GM11168 (cell line): ENCODE measurements around the gene LCP2.

Experiments
- in situ Hi-C: fragments of 300-500 bp; cut with MboI; formaldehyde crosslinking; loops from one replicate; pipeline ENCODE4 v1.12.0; 2022; ENCODE audit warnings: low sequenced_read_pairs; ENCODE audit not compliant: unreplicated experiment

The LCP2 gene

DNA sequence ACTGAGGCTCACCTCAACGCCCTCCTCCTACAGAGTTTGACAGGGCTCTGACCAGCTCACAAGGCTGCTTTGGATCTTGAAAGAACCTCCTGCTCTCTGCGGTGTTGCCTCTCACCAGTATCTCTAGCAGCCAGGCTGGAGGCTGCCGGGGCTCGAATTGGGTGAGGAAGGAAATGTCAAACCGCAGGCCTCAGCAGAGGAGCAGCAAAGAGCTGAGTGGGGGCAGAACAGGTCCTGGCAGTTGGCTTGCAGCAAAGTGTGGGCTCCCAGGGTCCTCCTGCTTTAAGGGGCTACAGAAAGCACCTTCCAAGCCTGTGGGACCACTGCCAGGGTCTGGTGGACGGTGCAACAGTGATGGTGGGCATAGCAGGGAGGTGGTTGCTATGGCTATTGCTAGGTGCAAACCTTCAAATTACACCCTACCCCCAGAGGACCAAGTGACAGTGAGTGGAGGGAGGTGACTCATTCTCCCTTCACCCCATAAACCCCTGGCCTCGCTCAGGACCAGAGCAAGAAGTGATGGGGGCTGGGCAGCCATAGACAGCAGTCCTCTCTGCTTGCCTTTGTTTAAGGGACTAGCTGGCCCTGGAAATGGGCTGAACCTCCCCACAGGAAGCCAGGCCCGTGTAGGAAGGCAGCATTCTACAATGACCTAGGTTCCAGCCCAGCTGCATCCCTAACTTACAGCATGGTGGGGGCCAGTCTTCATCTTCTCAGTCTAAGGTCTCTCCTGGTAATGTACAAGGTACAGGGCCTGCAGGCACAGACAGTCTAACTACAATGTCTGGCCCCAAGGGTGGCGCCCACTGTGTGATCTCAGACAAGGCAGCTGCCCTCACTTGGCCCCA, 18.7 kb downstream of the LCP2 start:
- in situ Hi-C loops = no loop called here

DNA sequence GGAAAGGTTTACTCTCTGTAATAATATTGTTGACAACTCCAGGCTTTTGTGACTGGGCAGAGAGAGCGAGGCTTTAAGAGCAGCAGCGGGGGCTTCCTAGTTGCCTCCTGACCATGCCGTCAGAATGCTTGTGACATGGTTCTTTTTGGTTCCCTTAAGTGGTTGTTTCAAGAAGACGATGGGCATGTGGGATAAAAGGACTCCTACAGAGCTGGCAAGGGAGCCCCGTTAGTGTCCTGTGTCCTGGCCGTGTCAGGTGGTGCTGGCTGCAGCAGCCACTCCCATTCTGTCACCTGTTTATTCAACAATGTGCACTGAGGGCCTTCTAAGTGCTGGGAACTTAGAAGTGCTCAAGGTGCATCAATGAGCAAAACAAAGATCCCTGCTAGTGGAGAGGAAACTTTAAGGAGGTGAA, 19.7 kb downstream of the LCP2 start:
- in situ Hi-C loops = no loop called here

- in situ Hi-C loops = no loop called here
Measured at GRCh38 chr5:170276140-170276539, 21.4 kb downstream of the LCP2 start.

DNA sequence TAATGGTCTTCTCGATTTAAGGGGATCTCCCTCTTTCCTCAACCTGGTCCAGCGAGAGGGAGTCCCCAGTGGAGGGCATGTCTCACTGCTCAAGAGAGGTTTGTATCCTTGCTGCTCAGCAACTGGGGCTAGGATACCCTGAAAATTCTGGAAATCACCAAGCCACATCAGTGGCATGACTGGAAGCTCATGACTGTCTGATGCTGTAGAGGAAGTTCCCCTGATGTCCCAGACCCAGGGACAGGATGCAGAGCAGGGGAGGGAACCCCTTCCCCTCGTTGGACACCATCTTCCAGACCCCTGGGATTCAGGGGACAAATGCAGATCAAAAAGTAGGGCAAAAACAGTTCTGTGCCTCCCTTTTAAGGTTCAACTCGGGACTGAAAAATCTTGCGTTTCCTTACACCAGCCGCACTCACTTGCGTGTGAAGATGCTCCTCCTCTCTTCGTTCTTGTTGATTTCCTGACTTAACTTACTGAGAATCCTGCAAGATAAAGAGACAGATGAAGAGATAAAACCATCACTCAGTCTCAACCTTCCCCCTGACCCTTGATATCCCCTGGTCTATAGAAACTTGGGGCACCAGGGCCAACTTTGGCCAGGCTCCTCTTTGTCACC, 22.1 kb downstream of the LCP2 start:
- in situ Hi-C loops = no loop called here

GRCh38 chr5:170273968-170274710, 23.4 kb downstream of the LCP2 start:
- in situ Hi-C loops = loop anchor here (5.0 to 25.0 kb wide), 2 partner anchors 63 to 338 kb away; no protein-coding TSS in a partner anchor

GRCh38 chr5:170270293-170271069, 27.1 kb downstream of the LCP2 start:
- in situ Hi-C loops = loop anchor here (5.0 to 25.0 kb wide), 2 partner anchors 67 to 342 kb away; no protein-coding TSS in a partner anchor

DNA sequence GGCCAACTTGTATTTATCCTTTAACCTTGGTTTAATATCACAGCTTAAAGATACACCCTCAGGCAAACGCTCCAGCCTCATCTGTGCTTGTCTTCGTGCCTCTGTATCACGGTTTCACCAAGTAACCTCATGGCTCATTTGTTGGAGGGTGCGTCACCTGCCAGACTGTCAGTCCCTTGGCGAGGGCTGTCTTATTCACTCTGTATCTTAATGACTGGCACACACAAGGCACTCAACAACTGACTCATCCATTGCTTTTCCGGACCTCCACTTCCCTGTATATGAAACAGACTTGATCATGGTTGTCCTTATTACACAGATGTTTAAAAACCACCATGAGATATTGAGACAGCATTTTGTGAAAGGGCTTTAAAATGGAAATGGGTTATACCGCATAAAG, 28.0 kb downstream of the LCP2 start:
- in situ Hi-C loops = loop anchor here (25.0 kb wide), 1 partner anchor 343 kb away; no protein-coding TSS in a partner anchor

DNA sequence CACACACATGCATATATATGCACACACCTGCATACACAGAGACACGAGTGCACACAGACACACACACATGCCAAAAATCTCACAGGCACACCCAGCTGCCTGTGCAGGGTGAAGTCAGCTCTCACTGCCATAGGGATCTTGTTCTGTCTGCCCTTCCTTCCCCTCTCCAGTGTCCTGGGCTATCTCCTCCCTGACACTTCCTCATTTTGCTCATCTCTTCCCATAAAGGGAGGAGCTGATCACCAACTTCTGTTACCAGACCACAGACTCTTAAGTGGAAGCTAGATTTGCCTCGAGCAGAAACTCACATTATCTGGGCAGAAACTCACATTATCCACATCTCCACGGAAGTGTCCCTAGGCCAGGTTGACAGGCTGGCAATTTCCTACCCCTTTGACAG, 28.7 kb downstream of the LCP2 start:
- in situ Hi-C loops = loop anchor here (25.0 kb wide), 1 partner anchor 343 kb away; no protein-coding TSS in a partner anchor

GRCh38 chr5:170268153-170268689, 29.4 kb downstream of the LCP2 start:
- in situ Hi-C loops = loop anchor here (25.0 kb wide), 1 partner anchor 344 kb away; no protein-coding TSS in a partner anchor

DNA sequence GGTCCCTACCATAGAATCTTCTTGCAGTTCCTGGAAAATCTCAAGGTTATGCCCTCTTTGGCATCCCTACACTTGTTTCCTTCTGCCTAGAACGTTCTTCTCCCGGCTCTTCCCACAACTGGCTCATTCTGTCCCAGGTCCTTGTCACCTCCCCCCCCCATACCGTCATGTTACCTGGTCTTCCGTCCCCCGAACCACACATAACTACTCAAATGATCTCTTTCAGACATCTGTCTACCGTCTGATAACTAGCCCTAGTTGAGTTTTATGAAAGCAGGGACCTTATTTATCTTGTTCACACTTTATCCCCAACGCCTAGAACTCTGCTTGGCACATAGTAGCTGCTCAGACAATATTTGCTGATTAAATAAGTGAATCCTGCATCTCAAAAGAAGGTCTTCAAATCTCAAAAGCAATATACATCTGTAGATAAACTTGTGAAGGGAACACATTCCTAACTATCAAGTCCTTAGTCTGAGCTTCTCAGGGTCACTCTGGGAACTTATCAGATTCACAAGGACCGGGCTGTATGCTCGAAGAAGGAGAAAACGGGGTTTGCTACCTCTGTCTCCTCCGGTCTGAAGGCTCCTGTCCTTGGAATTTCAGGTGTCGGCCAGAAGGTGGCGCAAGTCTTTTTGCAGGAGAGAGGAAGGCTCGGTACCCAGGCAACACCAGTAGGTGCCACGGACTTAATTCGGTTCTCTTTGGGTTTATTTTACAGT, 30.0 kb downstream of the LCP2 start:
- in situ Hi-C loops = loop anchor here (25.0 kb wide), 1 partner anchor 345 kb away; no protein-coding TSS in a partner anchor

GRCh38 chr5:170266570-170267381, 30.8 kb downstream of the LCP2 start:
- in situ Hi-C loops = loop anchor here (25.0 kb wide), 1 partner anchor 346 kb away; no protein-coding TSS in a partner anchor

DNA sequence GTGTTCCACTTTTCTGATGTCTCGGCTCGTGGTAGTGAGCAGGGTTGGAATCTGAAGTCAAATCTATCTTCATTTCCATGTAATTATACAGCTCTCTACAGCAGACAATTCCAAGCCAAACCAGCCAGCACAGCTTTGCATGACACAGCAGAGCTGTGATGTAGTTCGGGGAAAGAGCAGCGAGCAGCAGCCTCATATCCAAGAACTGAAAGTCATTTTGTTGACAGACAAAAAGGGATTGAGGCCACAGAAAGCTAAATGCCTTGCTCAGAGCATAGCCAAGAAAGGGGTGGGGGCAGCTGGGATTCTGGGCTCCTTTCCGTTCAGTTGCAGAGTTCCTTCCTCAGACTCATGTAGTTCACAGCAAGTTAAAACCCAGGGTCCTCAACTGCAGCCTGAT, 32.1 kb downstream of the LCP2 start:
- in situ Hi-C loops = loop anchor here (25.0 kb wide), 1 partner anchor 347 kb away; no protein-coding TSS in a partner anchor

DNA sequence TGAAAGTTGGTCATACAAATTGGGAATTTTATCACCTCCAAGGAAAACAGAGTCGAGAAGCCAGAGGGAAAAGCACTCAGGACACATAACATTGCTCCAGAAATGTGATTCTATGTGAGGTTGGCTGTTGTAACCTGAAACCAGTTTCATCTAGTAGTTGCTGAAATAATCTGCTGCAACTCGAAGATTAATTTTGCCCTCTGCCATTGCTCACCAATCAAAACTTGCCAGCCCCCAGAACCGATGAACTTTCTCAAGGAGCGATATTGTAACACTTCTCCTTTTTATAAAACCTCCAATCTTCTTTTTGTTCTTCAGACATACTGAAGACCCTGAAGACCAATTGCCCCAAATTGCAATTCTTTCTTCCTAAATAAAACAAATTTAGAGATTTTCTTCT, 33.7 kb downstream of the LCP2 start:
- in situ Hi-C loops = loop anchor here (25.0 kb wide), 1 partner anchor 348 kb away; no protein-coding TSS in a partner anchor

DNA sequence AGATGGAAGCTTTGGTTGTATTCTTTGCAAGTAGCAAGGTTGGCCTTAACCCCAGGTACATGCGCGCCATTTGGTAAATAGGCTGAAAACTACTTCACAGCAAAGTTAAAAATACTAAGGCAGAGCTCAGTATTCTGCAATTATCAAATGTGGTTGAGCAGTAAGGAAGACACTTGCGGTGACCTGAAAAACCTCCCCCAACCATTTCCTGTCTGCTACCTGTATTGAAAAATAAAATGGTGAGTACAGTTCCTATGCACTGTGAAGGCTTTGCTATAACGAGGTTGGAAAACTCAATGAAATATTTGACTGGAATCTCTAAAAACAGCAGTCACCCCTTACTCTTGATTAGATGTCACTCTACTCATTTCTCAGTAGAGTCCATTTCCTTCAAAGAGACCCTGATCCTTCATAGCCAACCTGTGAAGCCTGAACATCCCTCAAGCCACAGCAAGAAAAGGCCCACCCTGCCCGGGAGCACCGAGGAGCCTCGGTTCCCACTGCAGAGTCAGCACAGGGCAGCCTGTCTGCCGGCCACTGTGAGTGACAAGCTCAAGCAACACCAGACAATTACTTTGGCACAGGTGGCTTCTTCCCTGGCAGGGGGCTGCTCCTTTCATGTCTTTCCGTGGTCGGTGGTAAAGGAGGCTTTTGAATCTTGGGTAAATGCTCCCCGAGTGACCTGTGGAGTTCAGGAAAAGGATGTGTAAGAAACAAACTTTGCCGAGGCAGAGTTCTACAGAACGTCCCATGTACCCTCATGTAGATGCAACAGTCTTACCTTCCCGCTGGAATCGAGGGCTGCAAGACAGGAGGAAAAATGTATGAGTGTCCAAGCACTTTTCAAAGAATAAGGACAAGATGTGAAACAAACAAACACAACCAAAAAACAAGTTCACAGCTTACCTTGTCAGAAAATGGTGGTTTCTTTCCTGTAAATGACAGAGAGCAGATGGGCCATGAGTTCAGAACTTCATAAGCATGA, 35.2 kb downstream of the LCP2 start:
- in situ Hi-C loops = loop anchor here (25.0 kb wide), 1 partner anchor 350 kb away; no protein-coding TSS in a partner anchor

- in situ Hi-C loops = loop anchor here (25.0 kb wide), 1 partner anchor 351 kb away; no protein-coding TSS in a partner anchor
Measured at GRCh38 chr5:170261528-170262043, 36.0 kb downstream of the LCP2 start.

- in situ Hi-C loops = loop anchor here (25.0 kb wide), 1 partner anchor 355 kb away; no protein-coding TSS in a partner anchor
Measured at GRCh38 chr5:170257370-170257769, 40.2 kb downstream of the LCP2 start.
